Subcutaneous adipose tissue (tissue), 4 donors: ENCODE data around the gene KRTAP12-2. TPM values are rescaled to one million over a fixed set of nuclear protein-coding genes. Genes with fewer than 3 reads are reported as not detected.

ENCODE experiments used
- total RNA-seq, 4 donors: library from RNA; depleted of rRNA; stranded (reverse); fragments of >200 nt; gene quantifications; one replicate each; pipeline ENCODE4 v1.1.0, GENCODE V29; 2016
- TF ChIP-seq, protein P1 (sequence below): fragments of 450-650 bp; IDR thresholded peaks from one replicate; pipeline ENCODE4 v1.5.1; 2016; ENCODE audit warnings: low read depth, mild to moderate bottlenecking, control low read depth, antibody characterized with exemption, moderate library complexity

Gene KRTAP12-2
- total RNA-seq, 4 donors from 2014 or later = not detected

DNA sequence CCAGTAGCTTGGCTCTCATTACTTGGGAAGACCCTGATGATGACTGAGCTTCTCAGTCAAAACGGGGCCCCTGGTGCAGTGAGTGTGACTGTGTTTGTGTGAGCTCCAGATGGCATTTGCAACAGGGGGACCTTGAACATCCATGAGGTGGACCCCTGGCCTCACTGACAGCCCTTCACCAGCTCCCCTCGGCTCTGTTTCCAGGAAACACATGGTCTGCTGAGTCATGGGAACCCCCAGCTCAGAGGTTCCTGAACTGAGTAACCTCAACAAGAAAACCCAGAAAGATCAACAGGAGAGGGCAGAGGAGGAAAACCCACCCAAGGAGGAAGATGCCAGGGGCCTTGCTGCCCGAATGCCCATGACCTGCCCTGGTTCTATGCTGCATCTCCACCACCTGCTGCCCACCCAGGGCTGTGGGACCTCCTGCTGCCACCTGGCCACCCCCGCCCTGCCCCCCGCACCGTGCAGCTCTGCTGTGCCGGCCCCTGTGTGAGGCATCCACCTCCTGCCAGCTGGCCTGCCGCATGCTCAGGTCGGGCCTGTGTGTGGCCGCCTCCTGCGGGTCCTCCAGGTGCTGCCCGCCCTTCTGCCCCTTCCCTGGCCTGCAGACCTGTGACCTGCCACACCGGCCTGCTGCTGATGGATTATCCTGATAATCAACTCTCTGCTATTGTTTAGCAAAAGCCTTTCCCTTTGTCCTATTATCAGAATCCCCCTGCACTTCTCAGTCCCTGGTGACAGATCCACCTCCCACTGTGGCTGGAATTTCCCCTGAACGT, 19.5 kb upstream of the KRTAP12-2 start:
- TF ChIP-seq, protein P1, sequence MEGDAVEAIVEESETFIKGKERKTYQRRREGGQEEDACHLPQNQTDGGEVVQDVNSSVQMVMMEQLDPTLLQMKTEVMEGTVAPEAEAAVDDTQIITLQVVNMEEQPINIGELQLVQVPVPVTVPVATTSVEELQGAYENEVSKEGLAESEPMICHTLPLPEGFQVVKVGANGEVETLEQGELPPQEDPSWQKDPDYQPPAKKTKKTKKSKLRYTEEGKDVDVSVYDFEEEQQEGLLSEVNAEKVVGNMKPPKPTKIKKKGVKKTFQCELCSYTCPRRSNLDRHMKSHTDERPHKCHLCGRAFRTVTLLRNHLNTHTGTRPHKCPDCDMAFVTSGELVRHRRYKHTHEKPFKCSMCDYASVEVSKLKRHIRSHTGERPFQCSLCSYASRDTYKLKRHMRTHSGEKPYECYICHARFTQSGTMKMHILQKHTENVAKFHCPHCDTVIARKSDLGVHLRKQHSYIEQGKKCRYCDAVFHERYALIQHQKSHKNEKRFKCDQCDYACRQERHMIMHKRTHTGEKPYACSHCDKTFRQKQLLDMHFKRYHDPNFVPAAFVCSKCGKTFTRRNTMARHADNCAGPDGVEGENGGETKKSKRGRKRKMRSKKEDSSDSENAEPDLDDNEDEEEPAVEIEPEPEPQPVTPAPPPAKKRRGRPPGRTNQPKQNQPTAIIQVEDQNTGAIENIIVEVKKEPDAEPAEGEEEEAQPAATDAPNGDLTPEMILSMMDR = no peak

DNA sequence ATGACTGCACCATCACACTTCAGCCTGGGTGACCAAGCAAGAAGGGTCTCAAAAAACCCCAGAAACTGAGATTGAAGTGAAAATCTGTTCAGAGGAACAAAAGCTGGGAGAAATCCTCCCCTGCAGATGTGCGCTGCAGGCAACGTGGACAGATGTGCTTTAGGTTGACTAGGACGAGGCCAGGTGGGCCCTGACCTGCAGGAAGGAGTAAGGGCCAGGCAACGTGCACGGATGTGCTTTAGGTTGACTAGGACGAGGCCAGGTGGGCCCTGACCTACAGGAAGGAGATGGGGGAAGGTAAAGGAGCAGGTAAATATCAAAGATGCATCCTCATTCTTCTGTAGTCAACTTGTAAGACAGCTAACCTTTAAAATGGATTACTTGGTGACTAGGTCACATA, 17.8 kb upstream of the KRTAP12-2 start:
- TF ChIP-seq, protein P1 = no peak

DNA sequence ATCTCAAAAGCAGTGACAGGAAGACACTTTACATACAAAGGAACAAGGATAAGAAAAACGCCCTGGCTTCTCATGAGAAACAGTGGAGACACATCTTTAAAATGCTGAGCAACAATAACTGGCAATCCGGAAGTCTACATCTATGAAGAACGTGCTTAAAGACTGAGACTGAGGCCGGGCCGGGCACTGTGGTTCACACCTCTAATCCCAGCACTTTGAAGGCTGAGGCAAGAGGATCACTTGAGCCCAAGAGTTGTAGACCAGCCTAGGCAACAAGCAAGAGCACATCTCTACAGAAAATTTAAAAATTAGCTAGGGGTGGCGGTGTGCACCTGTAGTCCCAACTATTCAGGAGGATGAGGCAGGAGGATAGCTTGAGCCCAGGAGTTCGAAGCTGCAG, 17.4 kb upstream of the KRTAP12-2 start:
- TF ChIP-seq, protein P1 = no peak

DNA sequence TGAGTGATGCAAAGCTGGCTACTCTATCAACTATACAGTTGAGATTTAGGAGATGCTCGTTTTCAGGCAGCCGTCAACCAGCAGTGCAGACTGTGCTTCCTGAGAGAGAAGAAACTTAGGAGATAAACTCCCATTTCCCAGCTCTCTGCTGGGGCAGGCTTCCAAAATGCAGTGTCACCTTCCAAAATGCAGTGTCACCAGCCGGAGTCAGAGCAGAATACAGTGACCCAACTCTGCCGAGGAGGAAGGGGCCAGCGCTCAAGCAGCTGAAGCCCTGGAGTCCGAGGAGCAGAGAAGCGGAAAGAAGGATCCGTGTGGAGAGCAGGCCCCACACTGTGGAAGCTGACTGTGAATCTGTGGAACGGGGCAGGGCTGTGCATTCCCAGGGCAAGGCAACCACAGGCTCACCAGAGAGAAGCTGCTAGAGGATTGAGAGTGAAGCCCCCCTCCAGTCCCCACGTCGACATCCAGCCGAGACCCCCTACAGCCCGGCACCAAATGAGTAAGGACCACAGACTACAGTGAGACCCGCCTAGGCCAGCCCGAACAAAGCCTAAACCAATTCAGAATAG, 15.9 kb upstream of the KRTAP12-2 start:
- TF ChIP-seq, protein P1 = no peak

DNA sequence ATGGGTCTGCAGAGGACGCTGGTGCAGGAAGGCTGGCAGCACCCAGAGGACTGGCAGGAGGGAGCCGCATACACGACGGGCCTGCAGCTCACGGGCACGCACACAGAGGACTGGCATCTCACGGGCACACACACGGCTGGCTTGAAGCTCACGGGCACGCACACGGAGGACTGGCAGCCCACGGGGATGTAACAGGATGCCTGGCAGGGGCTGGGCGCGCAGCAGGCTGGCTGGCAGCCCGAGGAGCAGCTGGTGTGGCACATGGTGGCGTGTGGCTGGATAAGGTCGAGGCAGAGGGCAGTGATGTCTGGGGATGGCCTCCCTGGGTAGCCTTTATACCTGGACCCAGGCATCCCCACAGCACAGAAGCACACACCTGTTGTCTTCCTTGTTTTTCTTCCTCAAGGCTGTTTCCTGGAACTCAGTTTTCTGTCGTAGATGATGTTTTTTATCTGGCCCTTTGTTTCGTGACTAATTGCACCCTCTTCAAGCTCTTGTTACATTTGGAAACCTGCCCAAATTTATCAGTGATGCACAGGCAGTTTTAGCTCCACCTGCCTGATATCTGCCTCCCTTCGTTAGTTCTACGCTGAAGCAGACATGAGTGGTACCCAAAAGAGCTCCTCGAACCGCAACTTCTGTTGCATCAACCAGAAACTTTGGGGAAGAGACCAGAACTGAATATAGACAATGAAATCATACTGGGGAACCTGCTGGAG, 15.3 kb upstream of the KRTAP12-2 start, which contains the start of gene KRTAP12-1:
KRTAP12-1 (minus strand) TSS at position 303 of the 719 bp plus-strand sequence; CDS start at position 263, 40 bp downstream.
- TF ChIP-seq, protein P1 = no peak

DNA sequence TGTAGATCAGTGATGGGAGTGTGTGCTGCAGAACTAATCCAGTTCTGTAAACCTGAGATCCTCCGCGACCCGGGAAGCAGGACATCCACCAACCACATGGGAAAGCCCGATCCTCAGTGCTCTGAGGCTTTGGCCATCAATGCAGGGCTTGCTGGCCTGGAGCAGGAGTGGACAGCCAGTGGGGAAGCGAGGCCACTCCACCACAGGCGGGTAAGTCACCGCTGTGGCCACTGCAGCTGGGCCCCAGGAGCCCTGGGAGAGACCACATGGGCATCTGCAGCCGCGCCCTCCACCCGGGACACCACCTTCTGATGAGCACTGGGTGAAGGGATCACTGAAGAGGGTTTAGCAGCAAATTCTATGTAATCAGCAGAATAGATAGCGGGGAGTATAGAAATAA, 14.4 kb upstream of the KRTAP12-2 start:
- TF ChIP-seq, protein P1 = no peak

DNA sequence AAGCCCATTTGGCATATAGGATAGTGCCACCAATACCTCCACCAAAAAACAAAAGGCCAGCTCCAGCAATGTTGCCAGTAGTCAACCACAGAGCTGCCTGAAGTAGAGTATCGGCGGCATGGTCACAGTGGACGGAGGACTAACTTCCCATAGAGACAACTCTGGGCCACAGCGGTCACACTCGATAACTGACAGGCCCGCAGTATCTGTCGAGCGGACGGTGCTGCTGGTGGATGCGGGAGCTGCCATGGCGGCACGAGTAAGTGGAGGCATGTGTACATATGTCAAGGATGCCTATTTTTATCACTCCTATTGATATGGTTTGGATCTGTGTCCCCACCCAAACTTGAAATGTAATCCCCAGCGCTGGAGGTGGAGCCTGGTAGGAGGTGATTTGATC, 11.2 kb upstream of the KRTAP12-2 start:
- TF ChIP-seq, protein P1 = no peak
